Measurements from ENCODE around the gene PIEZO2.

Gene PIEZO2

DNA sequence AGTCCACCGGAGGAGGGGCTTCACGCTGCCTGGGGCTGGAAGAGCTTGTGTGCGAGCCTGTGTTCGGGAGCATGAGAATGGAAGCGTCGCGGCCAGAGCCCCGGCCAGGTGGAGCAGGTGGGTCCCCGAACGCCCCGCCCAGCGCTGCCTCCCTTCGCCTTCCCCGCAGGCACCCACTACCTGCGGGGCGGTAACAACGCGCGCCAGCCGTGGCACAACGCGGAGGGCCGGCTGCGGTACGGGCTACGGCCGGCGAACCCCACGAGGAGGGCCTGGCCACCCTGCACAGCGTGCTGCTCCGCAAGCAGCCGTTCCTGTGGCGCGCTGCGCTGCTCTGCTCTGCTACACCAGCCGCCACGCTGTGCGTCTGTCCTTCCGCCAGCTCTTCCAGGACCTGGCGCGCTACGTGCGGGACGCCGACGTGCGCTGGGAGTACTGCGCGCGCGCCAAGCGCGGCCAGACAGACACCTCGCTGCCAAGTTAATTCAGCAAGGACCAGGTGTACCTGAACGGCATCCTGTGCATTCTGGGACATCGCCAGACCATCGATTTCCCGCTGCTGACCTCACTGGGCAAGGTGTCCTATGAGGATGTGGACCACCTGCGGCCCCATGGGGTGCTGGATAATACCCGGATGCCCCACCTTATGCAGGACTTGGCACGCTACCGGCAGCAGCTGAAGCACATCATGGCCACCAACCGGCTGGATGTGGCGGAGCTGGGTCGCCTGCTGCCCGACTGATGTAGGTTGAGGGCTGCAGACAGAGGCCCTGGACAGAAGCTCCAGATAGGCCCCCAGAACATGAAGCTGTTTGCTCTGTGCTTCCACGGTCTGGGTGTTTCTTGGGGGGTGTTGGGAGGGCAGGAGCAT, 422.9 kb downstream of the PIEZO2 start:
- DNase-seq = peak; percentile 51

DNA sequence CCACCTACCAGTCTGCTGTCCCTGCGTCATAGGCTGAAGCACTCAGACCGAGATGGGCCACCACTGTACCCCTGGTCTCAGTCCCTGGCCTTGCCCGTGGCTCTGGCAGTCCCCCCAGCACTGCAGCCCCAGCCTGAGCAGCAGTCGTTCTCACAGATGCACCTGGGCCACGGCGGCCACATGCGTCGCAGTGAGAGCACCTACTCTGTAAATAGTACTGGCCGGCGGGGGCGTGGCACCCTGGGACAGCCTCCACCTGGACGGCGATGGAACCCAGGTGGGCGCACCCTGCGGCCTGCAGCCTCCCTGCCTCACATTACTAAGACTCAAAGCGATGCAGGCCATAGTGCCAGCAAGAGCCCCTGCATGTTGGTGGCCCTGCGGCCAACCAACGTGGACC, 424.7 kb downstream of the PIEZO2 start:
- no peak for DNase-seq

- DNase-seq = no peak
Observed at GRCh38 chr18:10723496-10723895, 425.9 kb downstream of the PIEZO2 start.

DNA sequence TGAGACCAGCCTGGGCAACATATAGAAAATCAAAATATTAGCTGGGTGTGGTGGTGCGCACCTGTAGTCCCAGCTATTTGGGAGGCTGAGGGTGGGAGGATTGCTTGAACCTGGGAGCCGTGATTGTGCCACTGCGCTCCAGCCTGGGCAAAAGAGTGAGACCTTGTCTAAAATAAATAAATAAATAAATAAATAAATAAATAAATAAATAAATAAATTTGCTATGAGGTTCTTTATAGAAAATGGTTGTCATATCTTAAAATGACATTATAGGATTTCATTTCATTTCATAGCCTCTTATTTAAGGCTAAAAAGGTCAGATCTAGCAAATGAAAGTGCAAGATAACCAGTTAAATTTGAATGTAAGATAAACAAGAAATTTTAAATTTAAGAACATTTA, 430.6 kb downstream of the PIEZO2 start:
- DNase-seq = no peak

GRCh38 chr18:10715791-10716190, 433.6 kb downstream of the PIEZO2 start:
- DNase-seq = no peak

- DNase-seq = no peak
Observed at GRCh38 chr18:10713409-10713808, 436.0 kb downstream of the PIEZO2 start.

DNA sequence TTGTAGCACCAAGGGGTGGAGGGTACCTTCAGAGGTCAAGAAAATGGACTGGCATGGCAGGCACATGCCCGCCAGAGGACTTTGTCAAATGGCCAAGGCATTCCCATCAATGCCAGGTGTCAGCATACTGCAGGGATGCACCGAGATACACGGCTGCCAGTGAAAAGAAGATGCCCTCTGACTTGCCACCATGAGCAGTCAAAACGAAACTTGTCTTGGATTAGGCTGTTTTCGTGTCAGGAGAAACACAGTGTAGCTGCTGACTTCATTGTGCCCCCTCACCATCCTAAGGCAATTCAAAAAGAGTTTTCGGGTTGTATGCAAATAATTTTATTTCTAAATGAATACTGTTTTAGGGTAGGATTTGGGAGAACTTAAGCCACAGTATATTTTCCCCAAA, 442.1 kb downstream of the PIEZO2 start:
- DNase-seq = no peak

DNA sequence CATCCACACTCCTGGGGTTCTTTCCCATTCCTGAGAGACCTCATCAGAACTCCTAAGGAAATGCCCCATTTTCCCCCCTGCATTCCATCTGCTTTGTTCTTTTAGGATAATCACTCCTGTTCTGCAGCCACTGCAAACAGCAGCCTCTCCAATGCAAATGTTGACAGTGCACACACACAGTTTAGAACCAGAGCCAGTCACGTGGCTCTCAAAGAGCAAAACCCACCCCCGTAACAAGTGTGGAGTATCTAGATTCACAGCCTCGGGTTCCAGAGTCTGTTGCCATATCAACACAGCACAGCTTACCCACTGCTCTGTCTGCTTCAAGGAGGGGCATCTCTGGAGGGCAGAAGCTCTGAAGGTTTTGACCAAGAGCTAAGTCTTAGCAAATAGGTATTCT, 443.6 kb downstream of the PIEZO2 start:
- no peak for DNase-seq

DNA sequence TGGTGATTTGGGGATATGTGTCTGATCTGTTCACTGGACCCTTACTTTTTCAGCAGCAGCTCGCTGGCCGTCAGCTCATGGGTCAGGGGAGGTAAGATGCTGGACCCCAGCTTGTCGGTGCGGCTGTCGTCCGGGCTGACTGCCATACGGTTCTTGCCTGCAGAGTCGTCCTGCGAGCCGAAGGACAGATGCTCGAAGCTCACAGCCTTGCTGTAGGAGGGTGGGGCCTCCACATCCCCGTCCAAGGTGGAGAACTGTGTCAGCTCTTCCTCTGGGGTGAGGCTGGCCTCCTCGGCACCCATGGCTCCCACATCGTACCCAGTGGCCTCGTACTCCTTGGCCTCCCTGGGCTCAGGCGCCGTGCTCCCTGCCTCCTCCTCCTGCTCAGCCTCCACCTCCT, 444.1 kb downstream of the PIEZO2 start:
- DNase-seq = no peak

- DNase-seq = no peak
Observed at GRCh38 chr18:10702206-10702605, 447.2 kb downstream of the PIEZO2 start.

GRCh38 chr18:10690366-10690765, 459.0 kb downstream of the PIEZO2 start:
- no peak for DNase-seq

- no peak for DNase-seq
Observed at GRCh38 chr18:10690035-10690329, 459.4 kb downstream of the PIEZO2 start.

DNA sequence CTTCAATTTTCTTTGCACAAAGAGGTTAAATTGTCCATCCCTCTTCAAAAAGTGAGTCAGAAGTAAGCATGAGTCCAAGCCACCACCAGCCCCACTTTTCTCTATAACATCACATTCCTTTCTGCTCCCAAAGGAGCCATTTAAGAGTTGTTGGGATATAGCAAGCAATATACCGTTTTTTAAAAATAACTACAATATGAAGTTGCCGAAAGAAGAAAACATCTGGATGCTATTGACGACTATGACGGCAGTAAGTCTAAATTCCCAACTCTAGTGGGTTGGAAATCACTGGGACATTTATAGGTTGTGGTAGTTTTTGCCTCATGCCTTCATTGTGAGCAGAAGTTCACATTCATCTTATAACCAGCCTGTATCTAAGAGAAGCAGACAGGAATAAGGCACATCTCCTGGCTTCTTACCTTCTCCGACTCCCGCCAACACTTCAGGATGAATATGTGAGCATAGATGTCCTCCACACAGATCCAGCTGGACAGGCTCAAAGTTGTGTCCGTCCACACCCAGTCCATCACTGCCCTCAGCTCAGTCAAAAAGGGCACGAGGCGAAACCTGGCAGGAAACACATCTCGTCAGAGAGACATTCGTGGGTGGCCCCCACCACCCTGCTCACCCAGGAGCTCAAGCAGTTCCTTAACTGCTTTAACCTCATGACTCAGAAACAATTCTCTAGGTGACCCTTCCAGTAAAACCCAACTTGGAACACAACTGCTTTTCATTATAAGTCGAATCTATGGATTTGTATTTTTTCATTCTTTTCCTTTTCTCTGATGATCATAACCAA, 459.9 kb downstream of the PIEZO2 start:
- DNase-seq = no peak

- DNase-seq = no peak
Observed at GRCh38 chr18:10688766-10689165, 460.6 kb downstream of the PIEZO2 start.

DNA sequence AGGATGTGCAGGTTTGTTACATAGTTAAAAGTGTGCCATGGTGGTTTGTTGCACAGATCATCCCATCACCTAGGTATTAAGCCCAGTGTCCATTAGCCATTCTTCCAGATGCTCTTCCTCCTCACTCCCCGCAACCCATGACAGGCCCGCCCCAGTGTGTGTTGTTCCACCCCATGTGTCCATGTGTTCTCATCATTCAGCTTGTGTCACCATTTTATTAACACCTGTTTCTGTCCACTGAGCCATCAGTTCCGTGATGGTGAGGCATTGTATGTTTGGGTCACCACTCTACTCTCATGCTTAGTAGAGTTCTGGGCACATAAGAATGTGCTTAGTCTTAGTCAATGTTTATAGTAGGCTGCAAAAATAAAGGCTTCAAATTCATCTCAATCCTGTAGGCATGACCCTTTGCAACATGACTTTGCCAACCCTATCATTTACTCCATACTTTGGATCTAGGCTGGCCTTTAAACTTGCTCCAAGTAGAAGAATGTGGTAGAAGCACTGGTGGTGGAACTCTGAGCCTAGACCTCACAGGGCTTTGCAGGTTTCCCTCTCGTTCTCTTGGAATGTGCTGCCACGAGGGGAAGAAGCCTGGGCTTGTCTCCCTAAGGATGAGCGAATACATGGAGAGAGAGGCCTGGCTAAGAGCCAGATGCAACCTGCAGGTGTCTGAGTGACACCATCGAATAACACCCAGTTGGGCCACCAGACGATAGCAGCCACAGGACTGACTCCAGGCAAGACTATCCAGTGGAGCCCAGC, 462.0 kb downstream of the PIEZO2 start:
- no peak for DNase-seq

- DNase-seq = no peak
Observed at GRCh38 chr18:10686308-10686707, 463.1 kb downstream of the PIEZO2 start.

DNA sequence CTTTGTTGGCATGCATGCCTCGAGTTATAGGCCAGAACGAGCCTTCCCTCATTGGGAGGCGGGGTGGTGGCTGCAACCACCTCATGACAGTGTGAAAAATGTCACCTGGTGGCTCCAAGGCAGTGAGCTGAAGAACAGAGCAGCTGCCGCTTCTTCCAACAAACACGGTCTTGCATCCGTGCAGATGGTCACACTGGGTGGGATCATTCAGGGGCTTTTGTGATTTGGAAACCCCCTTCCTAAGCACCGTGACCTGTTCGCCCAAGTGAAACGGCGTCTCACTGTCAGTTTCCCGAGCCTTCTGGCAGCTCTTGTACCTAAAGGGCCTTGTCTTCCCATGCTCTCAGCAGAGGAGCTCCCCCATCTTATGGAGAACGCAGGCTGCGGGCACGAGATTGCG, 463.9 kb downstream of the PIEZO2 start:
- no peak for DNase-seq

DNA sequence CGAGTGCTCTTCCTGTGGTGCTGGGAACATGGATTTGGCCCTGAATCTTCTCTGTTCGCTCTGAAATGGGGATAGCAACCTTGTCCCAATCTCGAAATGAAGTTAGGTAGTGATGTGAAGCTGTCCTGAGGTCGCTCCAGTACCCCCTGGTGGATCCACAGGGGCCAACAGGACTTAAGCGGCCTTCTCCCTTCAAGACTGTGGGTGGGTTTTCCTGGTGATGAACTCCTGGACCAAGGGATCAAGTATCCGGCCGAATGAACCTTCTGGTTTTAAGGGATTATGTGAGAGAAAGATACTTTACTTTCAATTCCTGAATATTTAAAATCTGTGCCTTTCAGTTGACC, 467.0 kb downstream of the PIEZO2 start:
- no peak for DNase-seq

DNA sequence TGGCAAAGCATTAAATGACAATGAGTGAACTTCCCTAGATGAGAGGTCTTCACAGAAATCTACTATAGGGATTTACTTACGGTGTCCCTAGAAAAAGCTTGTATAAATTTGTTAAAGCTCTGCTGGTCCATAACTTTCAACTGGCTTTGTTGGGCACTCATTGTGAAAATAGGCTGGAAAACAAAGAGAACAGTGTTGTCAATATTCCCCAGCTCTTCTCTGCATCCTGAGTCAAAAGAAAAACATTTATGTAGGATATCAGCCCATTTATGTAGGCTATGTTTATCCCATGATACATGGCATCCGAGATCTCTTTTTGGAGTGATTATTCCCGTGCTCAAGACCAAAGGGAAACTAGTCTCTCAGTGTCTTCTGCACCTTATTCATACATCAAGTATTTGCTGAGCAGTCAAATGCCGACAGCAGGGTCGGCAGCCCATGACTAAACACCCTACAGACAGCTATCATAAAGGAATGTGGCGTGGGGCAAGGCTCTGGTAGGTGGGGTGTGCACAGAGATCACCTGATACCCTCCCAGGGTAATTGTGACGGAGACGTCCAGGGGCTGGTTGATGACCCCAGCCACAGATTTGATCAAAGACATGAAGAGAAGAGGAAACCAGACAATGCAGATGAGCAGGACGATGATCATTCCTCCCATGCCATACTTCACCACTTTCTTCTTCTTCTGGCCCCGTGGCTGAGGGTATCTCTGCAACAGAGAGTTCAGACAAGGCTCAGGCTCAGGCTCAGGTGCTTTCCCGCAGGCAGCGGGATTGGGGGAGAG, 467.6 kb downstream of the PIEZO2 start:
- DNase-seq = no peak

- DNase-seq = no peak
Observed at GRCh38 chr18:10680271-10680596, 469.1 kb downstream of the PIEZO2 start.

GRCh38 chr18:10679557-10680270, 469.7 kb downstream of the PIEZO2 start:
- no peak for DNase-seq

GRCh38 chr18:10671441-10671840, 477.9 kb downstream of the PIEZO2 start:
- DNase-seq = no peak

Data from right kidney (tissue), 1 donor.